Measurements from ENCODE around the gene TIMP3. TPM values are rescaled to one million over a fixed set of nuclear protein-coding genes. Genes with fewer than 3 reads are reported as not detected.

TIMP3 gene
- total RNA-seq, 4 donors from 2014 or later = 68.1 to 381 (median 202) TPM

DNA sequence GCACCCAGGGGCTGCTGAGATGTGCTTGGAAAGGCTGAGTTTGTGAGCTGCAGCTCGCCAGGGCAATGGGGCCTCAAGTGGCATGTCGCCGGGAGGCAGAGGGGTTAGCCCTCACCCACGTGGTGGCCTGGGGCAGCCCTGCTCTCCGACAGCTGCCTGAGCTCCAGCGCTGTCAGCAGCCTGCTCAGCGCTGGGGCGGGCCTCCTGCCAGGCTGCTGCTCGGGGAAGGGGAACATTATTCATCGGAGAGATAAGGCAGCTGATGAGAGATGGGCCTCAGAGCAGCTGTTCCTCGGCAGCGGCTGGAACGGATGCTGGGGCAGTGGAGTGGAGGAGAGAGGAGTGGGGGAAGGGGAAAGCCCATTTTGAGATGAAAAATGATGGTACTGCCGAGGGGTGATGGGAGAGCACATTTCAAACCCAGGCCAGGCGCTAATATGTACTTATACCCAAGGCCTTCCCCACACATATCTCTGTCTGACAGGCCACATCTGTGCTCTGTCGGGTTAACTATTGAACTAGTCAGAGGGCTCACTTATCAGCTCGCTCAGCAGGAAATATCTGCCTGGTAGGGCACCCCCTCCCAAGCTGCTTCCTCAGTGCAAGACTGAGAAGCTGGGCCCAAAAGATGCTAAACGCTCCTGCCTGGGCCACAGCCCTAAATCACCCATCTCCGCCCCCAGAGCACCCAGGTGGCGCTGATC, 79.5 kb downstream of the TIMP3 start:
- no peak overlapping the region for H3K4me3 ChIP-seq (ENCODE audit: low read depth, poor library complexity, severe bottlenecking)
- intact Hi-C loops (cut with DNase I; ENCODE audit: low total_unique reads) = no loop called here
- TF ChIP-seq POLR2A (IDR thresholded peaks at IDR 0.05) = no peak
- no peak for TF ChIP-seq CTCF (IDR thresholded peaks at IDR 0.05)
- peak in 1 of 2 donors; percentile 24 for DNase-seq (ENCODE audit: low spot score in 2 of 2)
- 39 to 46% methylated on average over 17 to 20 of the region's 20 CpGs for WGBS, 2 donors

- TF ChIP-seq CTCF (IDR thresholded peaks at IDR 0.05) = no peak
- no peak for TF ChIP-seq POLR2A (IDR thresholded peaks at IDR 0.05)
- WGBS, 2 donors = 86% methylated on average over 4 of the region's 4 CpGs
- intact Hi-C loops (cut with DNase I; ENCODE audit: low total_unique reads) = no loop called here
- no peak overlapping the region for H3K4me3 ChIP-seq (ENCODE audit: low read depth, poor library complexity, severe bottlenecking)
- DNase-seq (ENCODE audit: low spot score in 2 of 2) = no peak
These were observed 80.9 kb downstream of the TIMP3 start for GRCh38 chr22:32882360-32882755.

DNA sequence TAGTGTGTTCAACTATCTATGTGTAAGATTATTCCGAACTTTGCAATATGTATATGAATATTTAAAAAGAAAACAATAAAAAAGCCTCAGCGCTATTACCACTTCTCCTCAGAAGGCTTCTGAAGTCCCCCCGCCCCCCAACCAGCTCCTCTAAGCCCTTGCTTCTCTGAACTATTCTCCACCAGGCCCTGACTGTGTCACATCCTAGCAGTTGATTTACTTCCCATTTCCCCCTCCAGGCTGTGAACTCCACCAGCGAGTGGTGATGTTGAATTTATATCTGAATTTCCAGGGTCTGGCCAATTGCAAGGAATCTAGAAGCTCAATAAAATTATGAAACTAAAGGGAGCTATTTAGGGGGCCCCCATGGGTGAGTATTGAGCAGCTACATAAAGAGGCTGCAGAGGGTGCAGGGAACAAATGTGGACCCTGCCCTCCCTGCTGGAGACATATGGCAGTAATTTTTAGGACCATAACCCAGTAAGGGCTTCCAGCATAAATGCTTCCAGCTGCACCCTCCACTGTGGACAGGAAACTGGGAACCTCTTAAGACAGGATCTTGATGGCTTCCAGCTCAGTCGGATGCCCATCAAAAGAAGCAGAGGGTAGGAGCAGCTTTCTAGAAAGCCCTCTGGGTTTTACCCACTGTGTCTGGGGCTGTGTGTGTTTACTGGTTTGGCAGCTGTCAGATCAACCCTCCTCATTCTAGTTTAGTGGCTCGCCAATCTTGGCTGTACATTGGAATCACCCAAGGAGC, 81.4 kb downstream of the TIMP3 start:
- no peak overlapping the region for H3K4me3 ChIP-seq (ENCODE audit: low read depth, poor library complexity, severe bottlenecking)
- 72 to 84% methylated on average over 6 of the region's 6 CpGs for WGBS, 2 donors
- TF ChIP-seq POLR2A (IDR thresholded peaks at IDR 0.05) (no peak), CTCF (IDR thresholded peaks at IDR 0.05) (no peak)
- intact Hi-C loops (cut with DNase I; ENCODE audit: low total_unique reads) = no loop called here
- no peak for DNase-seq (ENCODE audit: low spot score in 2 of 2)

DNA sequence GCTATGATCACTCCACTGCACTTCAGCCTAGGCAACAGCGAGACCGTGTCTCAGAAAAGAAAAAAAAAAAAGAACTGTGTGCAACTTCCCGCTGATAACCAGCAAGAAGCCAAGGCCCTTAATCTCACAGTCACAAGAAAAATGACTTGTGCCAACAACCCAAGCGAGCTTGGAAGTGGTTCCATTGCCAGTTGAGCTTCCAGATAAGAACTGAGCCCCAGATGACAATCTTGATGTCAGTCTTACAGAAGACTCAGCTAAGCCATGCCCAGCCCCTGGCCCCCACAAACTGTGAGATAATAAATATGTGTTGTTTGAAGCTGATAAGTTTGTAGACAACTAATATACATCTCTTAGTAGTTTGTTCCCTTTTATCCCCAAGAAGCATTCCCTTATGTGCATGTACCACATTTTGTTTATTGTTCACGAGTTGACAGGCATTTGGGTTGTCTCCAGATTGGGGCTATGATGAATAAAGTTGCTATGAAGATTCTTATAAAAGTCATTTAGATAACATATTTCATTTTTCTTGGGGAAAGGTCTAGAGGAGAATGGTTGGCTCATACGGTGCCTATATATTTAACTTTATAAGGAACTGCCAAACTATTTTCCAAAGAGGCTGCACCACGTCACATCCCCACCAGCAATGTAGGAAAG, 85.9 kb downstream of the TIMP3 start:
- intact Hi-C loops (cut with DNase I; ENCODE audit: low total_unique reads) = no loop called here
- DNase-seq (ENCODE audit: low spot score in 2 of 2) = no peak
- no peak for TF ChIP-seq CTCF (IDR thresholded peaks at IDR 0.05)
- no peak for TF ChIP-seq POLR2A (IDR thresholded peaks at IDR 0.05)
- WGBS, 2 donors = 73 to 77% methylated on average over 7 of the region's 7 CpGs
- H3K4me3 ChIP-seq (ENCODE audit: low read depth, poor library complexity, severe bottlenecking) = no peak overlapping the region

DNA sequence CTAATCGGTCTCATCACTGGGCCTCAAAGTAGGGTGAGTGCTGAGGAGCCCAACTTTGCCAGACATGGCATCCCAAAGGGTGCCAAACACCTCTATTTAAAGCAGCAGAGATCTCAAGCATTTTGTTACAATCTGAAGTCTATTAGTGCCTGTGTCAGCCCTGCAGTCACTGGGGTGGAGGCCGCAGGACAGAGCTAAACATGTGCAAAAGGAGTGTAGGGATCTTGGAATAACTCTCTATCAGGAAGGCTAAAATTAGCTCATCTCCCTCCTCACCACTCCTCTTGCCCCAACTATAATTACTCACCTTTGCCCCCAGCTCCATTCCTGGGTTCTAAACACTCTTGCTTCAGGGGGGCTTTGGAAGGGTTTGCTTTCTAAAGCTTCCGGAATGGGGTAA, 87.5 kb downstream of the TIMP3 start:
- no peak for DNase-seq (ENCODE audit: low spot score in 2 of 2)
- 80 to 85% methylated on average over 3 of the region's 3 CpGs for WGBS, 2 donors
- intact Hi-C loops (cut with DNase I; ENCODE audit: low total_unique reads) = no loop called here
- TF ChIP-seq CTCF (IDR thresholded peaks at IDR 0.05) = no peak
- no peak for TF ChIP-seq POLR2A (IDR thresholded peaks at IDR 0.05)
- no peak overlapping the region for H3K4me3 ChIP-seq (ENCODE audit: low read depth, poor library complexity, severe bottlenecking)

Measured in lower leg skin (tissue), 4 donors.